GM23338 (cell line): ENCODE measurements around the gene GAS1. TPM values are rescaled to one million over a fixed set of nuclear protein-coding genes. Genes with fewer than 3 reads are reported as not detected.

Experiments used
- ATAC-seq: fragments of 200-7000 bp; cut with Tn5 transposase; 3 replicates; pipeline ENCODE4 v1.9.1; 2020
- DNase-seq: peaks from one replicate; pipeline ENCODE4 v3.0.0-alpha.2; 2015; ENCODE audit warnings: low spot score
- H2AFZ ChIP-seq: fragments of 200-600 bp; sonication (generic); 2 replicates; pipeline ENCODE4 v1.8.0; 2016; ENCODE audit warnings: antibody characterized with exemption, mild to moderate bottlenecking, moderate library complexity
- H3F3A ChIP-seq: fragments of 200-600 bp; sonication (generic); replicated peaks from 2 replicates; pipeline ENCODE4 v1.8.0; 2017; ENCODE audit warnings: antibody characterized with exemption, mixed run types, low read depth
- H3K27ac ChIP-seq: fragments of 200-600 bp; sonication (generic); 2 replicates; pipeline ENCODE4 v1.6.1; 2016; ENCODE audit warnings: low read depth
- H3K27me3 ChIP-seq: fragments of 200-600 bp; sonication (generic); 2 replicates; pipeline ENCODE4 v1.8.0; 2016; ENCODE audit warnings: mild to moderate bottlenecking, mixed run types, moderate library complexity; ENCODE audit not compliant: insufficient read depth
- H3K36me3 ChIP-seq: fragments of 200-600 bp; sonication (generic); 2 replicates; pipeline ENCODE4 v1.8.0; 2016; ENCODE audit warnings: mild to moderate bottlenecking; ENCODE audit not compliant: insufficient read depth
- H3K4me1 ChIP-seq: fragments of 200-600 bp; sonication (generic); 2 replicates; pipeline ENCODE4 v1.8.0; 2016; ENCODE audit warnings: mild to moderate bottlenecking, moderate library complexity; ENCODE audit not compliant: insufficient read depth
- H3K4me2 ChIP-seq: fragments of 200-600 bp; sonication (generic); 2 replicates; pipeline ENCODE4 v1.7.1; 2017; ENCODE audit warnings: mixed run types
- H3K4me3 ChIP-seq: fragments of 200-600 bp; sonication (generic); 2 replicates; pipeline ENCODE4 v1.6.1; 2016; ENCODE audit warnings: mixed run types
- H3K79me2 ChIP-seq: fragments of 200-600 bp; sonication (generic); replicated peaks from 2 replicates; pipeline ENCODE4 v1.8.0; 2017; ENCODE audit warnings: mild to moderate bottlenecking; ENCODE audit not compliant: insufficient read depth
- H3K9me2 ChIP-seq: fragments of 200-600 bp; sonication (generic); 2 replicates; pipeline ENCODE4 v1.8.0; 2017; ENCODE audit not compliant: insufficient read depth
- H4K20me1 ChIP-seq: fragments of 200-600 bp; sonication (generic); replicated peaks from 2 replicates; pipeline ENCODE4 v1.8.0; 2017; ENCODE audit warnings: mild to moderate bottlenecking; ENCODE audit not compliant: insufficient read depth
- H3K27ac Mint-ChIP-seq: 2 replicates; pipeline ENCODE4 v1.8.0; 2020; ENCODE audit warnings: inconsistent platforms, mild to moderate bottlenecking, moderate library complexity, mixed read lengths
- H3K27me3 Mint-ChIP-seq: 3 replicates; pipeline ENCODE4 v1.8.0; 2022; ENCODE audit warnings: low read depth, mild to moderate bottlenecking, moderate library complexity, mixed read lengths, inconsistent platforms; ENCODE audit not compliant: insufficient read depth, poor library complexity
- H3K36me3 Mint-ChIP-seq: 3 replicates; pipeline ENCODE4 v1.8.0; 2021; ENCODE audit warnings: low read depth, mild to moderate bottlenecking, inconsistent platforms, moderate library complexity, mixed read lengths
- H3K4me1 Mint-ChIP-seq: 3 replicates; pipeline ENCODE4 v1.8.0; 2020; ENCODE audit warnings: mild to moderate bottlenecking, inconsistent platforms, mixed read lengths
- H3K4me3 Mint-ChIP-seq: 3 replicates; pipeline ENCODE4 v1.8.0; 2021; ENCODE audit warnings: moderate library complexity, mild to moderate bottlenecking, inconsistent platforms, mixed read lengths
- H3K9me3 Mint-ChIP-seq: 3 replicates; pipeline ENCODE4 v1.8.0; 2020; ENCODE audit warnings: moderate library complexity, mild to moderate bottlenecking, inconsistent platforms, mixed read lengths
- CREB1 ChIP-seq: fragments of 250-450 bp; sonication (Bioruptor Pico); IDR thresholded peaks from 2 replicates; pipeline ENCODE4 v1.5.0; 2020; ENCODE audit warnings: low read depth, mild to moderate bottlenecking, moderate library complexity
- CTCF ChIP-seq, 2 experiments: fragments of 200-600 bp in 1 of 2; sonication (generic) in 1 of 2; conservative IDR thresholded peaks; 2 replicates each; pipeline versions ENCODE4 v1.5.1 to v1.6.1; 2016 to 2017; ENCODE audit warnings: antibody characterized with exemption in 2 of 2, low read depth in 2 of 2, mild to moderate bottlenecking in 2 of 2, moderate library complexity in 1 of 2
- ETS1 ChIP-seq: IDR thresholded peaks from 2 replicates; pipeline ENCODE4 v1.6.1; 2016; ENCODE audit warnings: antibody characterized with exemption
- EZH2 ChIP-seq: fragments of 200-600 bp; sonication (generic); IDR thresholded peaks from one replicate; pipeline ENCODE4 v1.8.0; 2017; ENCODE audit warnings: antibody characterized with exemption, mild to moderate bottlenecking, low read depth; ENCODE audit not compliant: unreplicated experiment
- EZH2phosphoT487 ChIP-seq: fragments of 200-600 bp; sonication (generic); IDR thresholded peaks from one replicate; pipeline ENCODE4 v1.8.1; 2018; ENCODE audit warnings: antibody characterized with exemption; ENCODE audit not compliant: unreplicated experiment
- JUNB ChIP-seq: IDR thresholded peaks from one replicate; pipeline ENCODE4 v1.6.1; 2016; ENCODE audit warnings: antibody characterized with exemption; ENCODE audit not compliant: unreplicated experiment
- NANOG ChIP-seq: IDR thresholded peaks from 2 replicates; pipeline ENCODE4 v1.6.1; 2016; ENCODE audit warnings: antibody characterized with exemption, borderline replicate concordance
- POLR2AphosphoS5 ChIP-seq: IDR thresholded peaks from 2 replicates; pipeline ENCODE4 v1.6.1; 2016; ENCODE audit warnings: antibody characterized with exemption, low read depth
- STAT1 ChIP-seq: IDR thresholded peaks from one replicate; pipeline ENCODE4 v1.6.1; 2016; ENCODE audit warnings: antibody characterized with exemption; ENCODE audit not compliant: unreplicated experiment
- ZNF114 ChIP-seq: fragments of 250-450 bp; sonication (Bioruptor Pico); IDR thresholded peaks from 2 replicates; pipeline ENCODE4 v1.5.0; 2020; ENCODE audit warnings: mild to moderate bottlenecking, moderate library complexity
- ZNF331 ChIP-seq: fragments of 250-450 bp; sonication (Bioruptor Pico); IDR thresholded peaks from 2 replicates; pipeline ENCODE4 v1.5.0; 2020; ENCODE audit warnings: low read depth, mild to moderate bottlenecking, moderate library complexity
- ZNF462 ChIP-seq: fragments of 250-450 bp; sonication (Bioruptor Pico); IDR thresholded peaks from 2 replicates; pipeline ENCODE4 v1.5.0; 2020; ENCODE audit warnings: mild to moderate bottlenecking, moderate library complexity
- polyA plus RNA-seq: library from polyadenylated mRNA; unstranded; fragments of >200 nt; fragmentation: Nextera tagmentation; extraction: Ambion mirVana; gene quantifications from 2 replicates; pipeline ENCODE4 v1.2.1, GENCODE V29; 2016
- total RNA-seq: library from RNA; depleted of rRNA; stranded (reverse); fragments of >200 nt; shearing (Covaris generic); gene quantifications from 2 replicates; pipeline ENCODE4 v1.2.3, GENCODE V29; 2014

The GAS1 gene
- total and polyA plus RNA-seq, 2 experiments from 2014 or later: 1.4 to 7.7 TPM

- H3K27ac Mint-ChIP-seq: no peak overlapping the region
- H3K27ac ChIP-seq: no peak overlapping the region
- peaks cover 5% of the 10 kb centered on the region for H3K9me2 ChIP-seq
- H3K36me3 ChIP-seq: no peaks in the 10 kb centered on the region
- no peak for ATAC-seq
- peaks cover 2% of the 10 kb centered on the region for H3K27me3 Mint-ChIP-seq
- 0 out of 2 replicates have a peak, but pooled peaks cover 8% of the 10 kb centered on the region for H3K4me1 ChIP-seq
- TF ChIP-seq ZNF331 (CRISPR knock-in tag): no peak
- no peak for TF ChIP-seq CTCF (conservative IDR thresholded peaks at IDR 0.05; ENCODE audit: low read depth in 2 of 2)
- TF ChIP-seq CREB1 (CRISPR knock-in tag): no peak
- TF ChIP-seq STAT1: no peak
- no peak for TF ChIP-seq ZNF462 (CRISPR knock-in tag)
- no peak for TF ChIP-seq NANOG
- no peak for TF ChIP-seq ETS1
- no peak for TF ChIP-seq POLR2AphosphoS5
- no peak for TF ChIP-seq JUNB
- no peak for TF ChIP-seq ZNF114 (CRISPR knock-in tag)
- TF ChIP-seq EZH2: no peak
- no peak for TF ChIP-seq EZH2phosphoT487
- no peaks in the 10 kb centered on the region for H3K79me2 ChIP-seq
- H3K4me2 ChIP-seq: no peak overlapping the region
- H3K9me3 Mint-ChIP-seq: no peaks in the 10 kb centered on the region
- H3K4me1 Mint-ChIP-seq: peaks cover 6% of the 10 kb centered on the region; the same call in 2 of the 3 replicates
- no peaks in the 10 kb centered on the region for H3K27me3 ChIP-seq
- H2AFZ ChIP-seq: no peak overlapping the region
- no peak overlapping the region for H3K4me3 ChIP-seq
- DNase-seq: no peak
- H4K20me1 ChIP-seq: no peaks in the 10 kb centered on the region
- no peak overlapping the region for H3K4me3 Mint-ChIP-seq
- no peaks in the 10 kb centered on the region for H3F3A ChIP-seq
- H3K36me3 Mint-ChIP-seq: no peaks in the 10 kb centered on the region
These were observed 31.7 kb upstream of the GAS1 start for GRCh38 chr9:86978922-86979474.
